A673 (cell line): ENCODE results near the gene ATP6V1F.

Source experiments
- EZH2 ChIP-seq: fragments of 200-600 bp; sonication (generic); IDR thresholded peaks from 2 replicates; pipeline ENCODE4 v1.6.1; 2017; ENCODE audit warnings: borderline replicate concordance, low read depth, mild to moderate bottlenecking, mixed read lengths, antibody characterized with exemption, low read length; ENCODE audit not compliant: poor library complexity, severe bottlenecking
- TF ChIP-seq, protein P1 (sequence below): fragments of 300-800, 200-600 bp; sonication (generic); conservative IDR thresholded peaks from 2 replicates; pipeline ENCODE4 v1.5.1; 2017; ENCODE audit warnings: low read depth, mild to moderate bottlenecking, antibody characterized with exemption, low read length, moderate library complexity, mixed read lengths

DNA sequence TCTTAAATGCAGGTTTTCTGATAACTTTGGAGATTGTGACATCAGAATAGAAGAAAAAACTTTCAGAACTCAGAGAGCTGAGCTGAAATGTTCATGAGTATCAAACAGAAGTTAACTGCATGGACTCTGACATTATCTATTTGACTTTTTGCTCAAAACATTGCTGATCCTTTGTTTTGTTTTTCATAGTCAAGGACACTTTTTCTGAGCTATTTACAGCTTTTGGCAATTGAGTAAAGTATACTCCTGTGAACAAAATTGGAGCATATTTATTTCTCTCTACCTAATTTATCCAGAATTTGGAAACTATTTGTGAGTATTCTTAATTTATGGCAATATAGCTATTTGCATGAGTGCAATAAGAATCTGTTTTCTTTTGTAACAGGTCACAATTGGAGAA lies 36.7 kb downstream of the ATP6V1F start:
- TF ChIP-seq, protein P1, sequence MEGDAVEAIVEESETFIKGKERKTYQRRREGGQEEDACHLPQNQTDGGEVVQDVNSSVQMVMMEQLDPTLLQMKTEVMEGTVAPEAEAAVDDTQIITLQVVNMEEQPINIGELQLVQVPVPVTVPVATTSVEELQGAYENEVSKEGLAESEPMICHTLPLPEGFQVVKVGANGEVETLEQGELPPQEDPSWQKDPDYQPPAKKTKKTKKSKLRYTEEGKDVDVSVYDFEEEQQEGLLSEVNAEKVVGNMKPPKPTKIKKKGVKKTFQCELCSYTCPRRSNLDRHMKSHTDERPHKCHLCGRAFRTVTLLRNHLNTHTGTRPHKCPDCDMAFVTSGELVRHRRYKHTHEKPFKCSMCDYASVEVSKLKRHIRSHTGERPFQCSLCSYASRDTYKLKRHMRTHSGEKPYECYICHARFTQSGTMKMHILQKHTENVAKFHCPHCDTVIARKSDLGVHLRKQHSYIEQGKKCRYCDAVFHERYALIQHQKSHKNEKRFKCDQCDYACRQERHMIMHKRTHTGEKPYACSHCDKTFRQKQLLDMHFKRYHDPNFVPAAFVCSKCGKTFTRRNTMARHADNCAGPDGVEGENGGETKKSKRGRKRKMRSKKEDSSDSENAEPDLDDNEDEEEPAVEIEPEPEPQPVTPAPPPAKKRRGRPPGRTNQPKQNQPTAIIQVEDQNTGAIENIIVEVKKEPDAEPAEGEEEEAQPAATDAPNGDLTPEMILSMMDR = no peak
- TF ChIP-seq EZH2 = no peak
